ENCODE data around the gene ADCY10. TPM values are rescaled to one million over a fixed set of nuclear protein-coding genes. Genes with fewer than 3 reads are reported as not detected.
"Not testable (repeated sequence)": the region's sequence is repeated elsewhere in the genome, so short reads cannot be mapped to it uniquely, and the experiment has no call there.

Gene ADCY10
- total RNA-seq, 1 donor from 2014 or later: not detected

DNA sequence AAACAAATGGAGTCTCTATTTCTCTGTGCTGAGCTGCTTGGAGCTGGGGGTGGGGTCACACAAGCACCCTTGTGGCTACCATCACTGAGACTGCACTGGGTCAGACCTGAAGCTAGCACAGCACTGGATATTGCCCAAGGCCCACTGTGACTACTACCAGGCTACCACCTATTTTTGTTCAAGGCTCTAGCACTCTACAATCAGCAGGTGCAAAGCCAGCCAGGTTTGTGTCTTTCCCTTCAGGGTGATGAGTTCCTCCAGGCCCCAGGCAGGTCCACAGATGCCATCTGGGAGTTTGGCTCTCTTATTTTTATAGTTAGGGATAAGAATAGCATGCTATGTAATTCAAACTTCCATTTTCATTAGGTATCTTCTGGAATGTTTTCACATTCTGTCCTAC is 23.5 kb downstream of the ADCY10 start:
- DNase-seq (ENCODE audit: low read depth): no peak

DNA sequence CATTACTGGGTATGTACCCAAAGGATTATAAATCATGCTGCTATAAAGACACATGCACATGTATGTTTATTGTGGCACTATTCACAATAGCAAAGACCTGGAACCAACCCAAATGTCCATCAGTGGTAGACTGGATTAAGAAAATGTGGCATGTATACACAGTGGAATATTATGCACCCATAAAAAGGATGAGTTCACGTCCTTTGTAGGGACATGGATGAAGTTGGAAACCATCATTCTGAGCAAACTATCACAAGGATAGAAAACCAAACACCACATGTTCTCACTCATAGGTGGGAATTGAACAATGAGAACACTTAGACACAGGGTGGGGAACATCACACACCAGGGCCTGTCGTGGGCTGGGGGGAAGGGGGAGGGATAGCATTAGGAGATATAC is 26.7 kb downstream of the ADCY10 start:
- DNase-seq (ENCODE audit: low read depth): not testable (repeated sequence)

GRCh38 chr1:167882376-167882775 is 31.6 kb downstream of the ADCY10 start:
- DNase-seq (ENCODE audit: low read depth): no peak

GRCh38 chr1:167881786-167882185 is 32.1 kb downstream of the ADCY10 start:
- no peak for DNase-seq (ENCODE audit: low read depth)

- no peak for DNase-seq (ENCODE audit: low read depth)
Measured at GRCh38 chr1:167881069-167881468, 32.9 kb downstream of the ADCY10 start.

GRCh38 chr1:167880580-167881021 is 33.3 kb downstream of the ADCY10 start:
- peak; percentile 13 for DNase-seq (ENCODE audit: low read depth)

GRCh38 chr1:167879508-167879907 is 34.4 kb downstream of the ADCY10 start:
- DNase-seq (ENCODE audit: low read depth): no peak

- DNase-seq (ENCODE audit: low read depth): no peak
Measured at GRCh38 chr1:167878372-167879160, 35.4 kb downstream of the ADCY10 start.

- no peak for DNase-seq (ENCODE audit: low read depth)
Measured at GRCh38 chr1:167876597-167877175, 37.2 kb downstream of the ADCY10 start.

- DNase-seq (ENCODE audit: low read depth): peak; percentile 29
Measured at GRCh38 chr1:167871331-167871730, 42.6 kb downstream of the ADCY10 start.

DNA sequence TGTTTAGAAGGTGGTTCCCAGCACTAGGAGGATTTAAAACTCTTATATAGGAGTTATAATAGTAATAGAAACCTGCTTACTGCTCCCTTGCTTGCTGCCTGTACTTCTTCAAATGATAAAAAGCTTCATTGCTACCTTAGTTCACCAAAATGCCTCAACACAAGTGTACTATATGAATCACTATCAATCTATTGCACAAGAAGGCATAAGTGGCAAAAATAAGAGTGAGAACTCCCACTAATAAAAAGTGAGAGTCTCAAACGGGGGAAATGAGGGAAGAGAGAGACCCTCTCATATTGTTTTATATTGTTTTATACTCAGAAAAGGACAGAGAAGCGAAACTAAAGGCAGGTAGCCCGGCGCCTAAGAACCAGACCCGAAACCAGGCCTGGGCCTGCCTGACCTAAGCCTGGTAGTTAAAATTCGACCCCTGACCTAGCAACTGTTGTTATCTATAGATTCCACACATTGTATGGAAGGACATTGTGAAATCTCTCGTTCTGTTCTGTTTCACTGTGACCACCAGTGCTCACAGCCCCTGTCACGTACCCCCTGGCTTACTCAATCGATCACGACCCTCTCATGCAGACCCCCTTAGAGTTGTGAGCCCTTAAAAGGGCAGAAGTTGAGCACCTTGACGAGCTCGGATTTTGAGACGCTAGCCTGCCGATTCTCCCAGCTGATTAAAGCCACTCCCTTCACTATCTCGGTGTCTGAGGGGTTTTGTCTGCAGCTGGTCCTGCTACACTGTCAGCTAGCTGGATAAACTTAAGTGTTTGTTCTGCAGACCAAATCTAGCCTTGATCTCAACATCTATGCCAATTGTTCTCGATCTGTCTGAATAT is 44.6 kb downstream of the ADCY10 start:
- not testable (repeated sequence) for DNase-seq (ENCODE audit: low read depth)

DNA sequence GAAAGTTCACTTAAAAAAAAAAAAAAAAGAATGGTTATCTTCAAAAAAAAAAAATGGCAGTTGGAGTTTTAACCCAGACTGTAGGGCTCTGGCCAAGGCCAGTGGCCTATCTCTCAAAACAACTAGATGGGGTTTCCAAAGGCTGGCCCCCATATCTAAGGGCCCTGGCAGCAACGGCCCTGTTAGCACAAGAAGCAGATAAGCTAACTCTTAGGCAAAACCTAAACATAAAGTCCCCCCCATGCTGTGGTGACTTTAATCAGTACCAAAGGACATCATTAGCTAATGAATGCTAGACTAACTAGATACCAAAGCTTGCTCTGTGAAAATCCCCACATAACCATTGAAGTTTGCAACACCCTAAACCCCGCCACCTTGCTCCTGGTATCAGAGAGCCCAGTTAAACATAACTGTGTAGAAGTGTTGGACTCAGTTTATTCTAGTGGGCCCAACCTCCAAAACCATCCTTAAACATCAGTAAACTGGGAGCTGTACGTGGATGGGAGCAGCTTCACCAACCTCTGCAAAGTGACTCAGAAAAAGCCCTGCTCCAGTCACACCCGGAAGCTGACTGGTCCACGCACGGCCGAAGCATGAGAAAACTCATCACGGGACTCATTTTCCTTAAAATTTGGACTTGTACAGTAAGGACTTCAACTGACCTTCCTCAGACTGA is 47.1 kb downstream of the ADCY10 start:
- DNase-seq (ENCODE audit: low read depth): not testable (repeated sequence)

GRCh38 chr1:167866326-167866725 is 47.6 kb downstream of the ADCY10 start:
- not testable (repeated sequence) for DNase-seq (ENCODE audit: low read depth)

DNA sequence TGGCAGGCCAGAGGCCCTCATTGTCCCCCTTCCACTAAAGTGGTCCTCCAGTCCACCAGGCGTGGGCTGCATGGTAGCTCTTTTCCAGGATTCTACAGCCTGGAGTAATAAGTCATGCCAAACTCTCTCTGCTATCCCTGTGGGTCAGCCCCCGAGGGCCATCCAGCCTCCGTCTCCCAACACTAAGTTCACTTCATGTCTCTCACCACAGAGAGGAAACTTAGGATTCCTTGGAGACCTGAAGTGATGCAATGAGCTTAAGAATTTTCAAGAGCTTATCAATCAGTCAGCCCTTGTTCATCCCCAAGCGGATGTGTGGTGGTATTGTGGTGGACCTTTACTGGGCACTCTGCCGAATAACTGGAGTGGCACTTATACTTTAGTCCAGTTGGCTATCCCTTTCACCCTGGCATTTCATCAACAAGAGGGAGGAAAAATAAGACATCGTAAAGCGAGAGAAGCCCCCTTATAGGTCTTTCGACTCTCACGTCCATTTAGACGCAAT is 48.1 kb downstream of the ADCY10 start:
- not testable (repeated sequence) for DNase-seq (ENCODE audit: low read depth)

DNA sequence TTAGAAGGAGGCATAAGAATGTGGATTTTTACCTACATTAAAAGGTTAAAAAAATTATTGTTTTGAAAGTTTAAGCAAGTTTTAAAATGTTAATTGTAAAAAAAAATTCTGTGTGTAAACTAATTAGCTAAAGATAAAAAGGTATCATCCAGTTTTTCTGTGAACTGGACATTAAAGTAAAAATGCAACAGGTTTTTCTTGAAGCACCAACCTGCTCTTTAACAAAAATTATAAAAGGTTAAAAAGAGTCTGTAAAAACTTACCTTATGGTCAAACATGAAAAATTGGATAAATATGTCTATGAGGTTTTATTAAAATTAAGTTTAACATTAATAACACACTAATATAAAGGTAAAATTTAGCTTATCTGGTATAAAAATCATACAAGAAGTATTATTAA is 48.7 kb downstream of the ADCY10 start:
- not testable (repeated sequence) for DNase-seq (ENCODE audit: low read depth)

GRCh38 chr1:167864392-167865032 is 49.4 kb downstream of the ADCY10 start:
- DNase-seq (ENCODE audit: low read depth): no peak

DNA sequence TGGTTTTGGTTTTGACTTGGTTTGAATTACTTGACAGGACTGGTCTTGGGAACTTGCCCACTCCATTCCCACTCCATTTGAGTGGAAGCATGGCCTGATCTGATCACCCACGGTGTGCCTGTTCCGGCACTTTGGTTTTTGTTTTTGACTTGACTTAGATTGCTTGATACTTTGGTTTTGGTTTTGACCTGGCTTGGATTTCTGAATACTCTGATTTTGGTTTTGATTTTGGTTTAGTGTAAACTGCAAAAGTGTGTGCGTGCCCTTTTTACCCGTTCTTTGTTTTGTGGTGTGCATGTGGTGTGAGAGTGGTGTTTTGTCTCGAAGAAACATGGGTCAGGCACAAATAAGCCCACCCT is 50.0 kb downstream of the ADCY10 start:
- DNase-seq (ENCODE audit: low read depth): no peak

- DNase-seq (ENCODE audit: low read depth): not testable (repeated sequence)
Measured at GRCh38 chr1:167863191-167863920, 50.6 kb downstream of the ADCY10 start.

- no peak for DNase-seq (ENCODE audit: low read depth)
Measured at GRCh38 chr1:167862432-167863076, 51.4 kb downstream of the ADCY10 start.
